ENCODE data around the gene SLC36A1. TPM values are rescaled to one million over a fixed set of nuclear protein-coding genes. Genes with fewer than 3 reads are reported as not detected.
"Not testable (repeated sequence)": the region's sequence is repeated elsewhere in the genome, so short reads cannot be mapped to it uniquely, and the experiment has no call there.

The SLC36A1 gene
- total RNA-seq, 4 donors from 2014 or later: 35.2 to 91.3 (median 69.8) TPM

DNA sequence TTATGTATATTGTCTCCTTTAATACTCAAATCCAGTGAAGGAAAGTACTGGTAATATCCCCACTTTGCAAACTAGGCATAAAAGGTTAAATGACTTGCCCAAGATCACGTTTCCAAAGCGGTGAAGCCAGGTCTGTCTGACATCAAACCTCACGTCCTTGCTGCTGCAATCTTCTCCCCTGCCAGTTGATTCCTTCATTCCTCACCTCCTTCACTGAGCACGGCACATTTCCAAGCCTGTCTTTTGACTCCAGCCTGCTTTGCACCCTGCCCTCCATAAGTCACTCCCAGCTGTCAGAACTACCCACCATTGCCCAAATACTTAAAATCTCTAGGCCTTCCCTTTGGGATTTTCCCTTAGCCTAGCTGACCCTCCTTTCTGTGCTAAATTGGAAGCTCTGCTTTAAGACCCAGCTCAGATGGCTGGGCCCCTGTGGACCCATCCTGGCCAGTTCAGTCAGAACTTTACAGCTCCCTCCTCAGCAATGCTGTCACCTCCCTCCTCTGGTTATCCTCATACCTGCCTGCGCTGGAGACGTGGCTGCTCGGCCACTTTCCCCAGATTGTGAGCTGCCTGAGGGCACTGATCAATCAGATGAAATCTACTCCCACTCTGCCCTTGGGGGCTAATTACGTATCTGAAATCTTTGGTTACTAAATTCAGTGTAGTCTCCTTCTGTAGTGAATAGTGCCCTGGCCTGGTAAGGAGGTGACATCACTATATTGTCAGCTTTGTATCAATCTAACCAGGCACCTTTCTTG is 51.2 kb downstream of the SLC36A1 start:
- in situ Hi-C loops (cut with MboI; ENCODE audit: low pct_ligation_motif_present in 1 of 4, low pct_unique_long_range_greater_than_20kb in 1 of 4, low sequenced_read_pairs in 3 of 4): loop anchor here in 1 of 4 donors (10.0 kb wide), 1 partner anchor 54 kb away; the partner anchor contains the start of gene SLC36A1
- H3K4me1 ChIP-seq: no peaks in the 10 kb centered on the region
- no peak for TF ChIP-seq POLR2A (IDR thresholded peaks at IDR 0.05)
- TF ChIP-seq, protein P1, sequence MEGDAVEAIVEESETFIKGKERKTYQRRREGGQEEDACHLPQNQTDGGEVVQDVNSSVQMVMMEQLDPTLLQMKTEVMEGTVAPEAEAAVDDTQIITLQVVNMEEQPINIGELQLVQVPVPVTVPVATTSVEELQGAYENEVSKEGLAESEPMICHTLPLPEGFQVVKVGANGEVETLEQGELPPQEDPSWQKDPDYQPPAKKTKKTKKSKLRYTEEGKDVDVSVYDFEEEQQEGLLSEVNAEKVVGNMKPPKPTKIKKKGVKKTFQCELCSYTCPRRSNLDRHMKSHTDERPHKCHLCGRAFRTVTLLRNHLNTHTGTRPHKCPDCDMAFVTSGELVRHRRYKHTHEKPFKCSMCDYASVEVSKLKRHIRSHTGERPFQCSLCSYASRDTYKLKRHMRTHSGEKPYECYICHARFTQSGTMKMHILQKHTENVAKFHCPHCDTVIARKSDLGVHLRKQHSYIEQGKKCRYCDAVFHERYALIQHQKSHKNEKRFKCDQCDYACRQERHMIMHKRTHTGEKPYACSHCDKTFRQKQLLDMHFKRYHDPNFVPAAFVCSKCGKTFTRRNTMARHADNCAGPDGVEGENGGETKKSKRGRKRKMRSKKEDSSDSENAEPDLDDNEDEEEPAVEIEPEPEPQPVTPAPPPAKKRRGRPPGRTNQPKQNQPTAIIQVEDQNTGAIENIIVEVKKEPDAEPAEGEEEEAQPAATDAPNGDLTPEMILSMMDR (IDR thresholded peaks at IDR 0.05): no peak
- no peak for TF ChIP-seq POLR2AphosphoS5 (IDR thresholded peaks at IDR 0.05)
- no peak for TF ChIP-seq EP300 (IDR thresholded peaks at IDR 0.05; ENCODE audit: low read depth)
- no peaks in the 10 kb centered on the region for H3K9me3 ChIP-seq
- no peak overlapping the region for H3K4me3 ChIP-seq
- H3K36me3 ChIP-seq: no peaks in the 10 kb centered on the region
- no peak overlapping the region for H3K27ac ChIP-seq
- WGBS, 2 donors (ENCODE audit: low coverage in 1 of 2): 79 to 100% methylated on average over 1 to 8 of the region's 8 CpGs
- intact Hi-C loops (cut with DNase I; ENCODE audit: low total_unique reads): no loop called here
- H3K27me3 ChIP-seq: no peaks in the 10 kb centered on the region
- no peak for DNase-seq

DNA sequence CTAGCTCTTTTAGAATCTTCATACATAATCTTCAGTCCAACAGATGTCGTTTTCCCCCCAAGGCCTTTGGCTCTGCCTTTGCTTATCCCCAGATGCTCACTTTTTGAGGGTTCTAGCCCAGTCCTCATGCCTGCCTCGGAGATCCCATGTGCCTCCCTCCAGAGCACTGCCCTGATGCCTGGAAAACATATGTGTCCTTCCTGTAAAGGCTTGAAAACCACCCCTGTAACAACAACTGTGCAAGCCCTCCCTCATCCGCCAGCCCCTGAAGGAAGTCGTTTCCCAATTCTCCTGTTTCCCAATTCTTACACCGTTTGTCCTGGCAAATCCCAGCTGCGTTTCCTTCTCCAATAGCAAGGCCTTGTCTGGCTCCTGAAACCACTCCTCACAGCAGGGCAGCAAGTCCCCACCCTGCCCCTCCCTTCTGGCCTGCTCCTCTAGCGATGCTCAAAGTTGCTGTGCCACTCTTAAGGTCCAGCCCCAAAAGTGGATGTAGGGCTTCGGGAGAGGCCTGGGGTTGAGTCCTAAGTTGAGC is 52.2 kb downstream of the SLC36A1 start:
- Histone ChIP-seq H3K9me3 (no peaks in the 10 kb centered on the region), H3K4me3 (no peak overlapping the region), H3K27ac (no peak overlapping the region), H3K27me3 (no peaks in the 10 kb centered on the region), H3K36me3 (no peaks in the 10 kb centered on the region), H3K4me1 (no peaks in the 10 kb centered on the region)
- in situ Hi-C loops (cut with MboI; ENCODE audit: low pct_ligation_motif_present in 1 of 4, low pct_unique_long_range_greater_than_20kb in 1 of 4, low sequenced_read_pairs in 3 of 4) (loop anchor here in 2 of 4 donors (10.0 to 25.0 kb wide), 3 partner anchors 55 to 238 kb away; partner anchors contain the start of gene SLC36A1 (in 1 of the 2)), intact Hi-C loops (cut with DNase I; ENCODE audit: low total_unique reads) (loop anchor here (5.0 kb wide), 1 partner anchor 52 kb away; the partner anchor contains the start of gene SLC36A1)
- WGBS, 2 donors (ENCODE audit: low coverage in 1 of 2): 66 to 79% methylated on average over 6 to 8 of the region's 8 CpGs
- no peak for DNase-seq
- TF ChIP-seq POLR2AphosphoS5 (IDR thresholded peaks at IDR 0.05) (no peak), EP300 (IDR thresholded peaks at IDR 0.05; ENCODE audit: low read depth) (no peak), POLR2A (IDR thresholded peaks at IDR 0.05) (no peak)
- TF ChIP-seq, protein P1 (IDR thresholded peaks at IDR 0.05): no peak

DNA sequence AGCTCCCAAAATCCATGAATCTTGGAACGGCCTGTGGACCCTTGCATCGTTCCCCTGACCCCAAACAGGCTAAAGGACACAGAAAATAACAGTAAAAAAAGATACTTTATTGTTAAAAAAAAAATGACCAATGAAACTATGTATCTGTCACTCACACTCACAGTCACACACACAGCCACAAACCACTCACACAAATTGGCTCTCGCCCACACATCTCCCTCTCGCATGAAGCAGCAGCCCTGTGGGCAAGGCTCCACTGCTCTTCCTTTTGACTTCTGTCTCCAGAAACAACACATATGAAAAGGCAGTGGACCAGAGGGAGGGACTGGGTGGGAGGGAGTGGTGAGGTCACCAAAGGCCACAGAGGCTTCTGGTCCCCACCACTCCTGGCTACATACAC is 56.6 kb downstream of the SLC36A1 start:
- intact Hi-C loops (cut with DNase I; ENCODE audit: low total_unique reads) (loop anchor here (5.0 kb wide), 1 partner anchor 57 kb away; the partner anchor contains the start of gene SLC36A1), in situ Hi-C loops (cut with MboI; ENCODE audit: low pct_ligation_motif_present in 1 of 4, low pct_unique_long_range_greater_than_20kb in 1 of 4, low sequenced_read_pairs in 3 of 4) (loop anchor here in 2 of 4 donors (10.0 to 25.0 kb wide), 2 partner anchors 69 to 233 kb away; no protein-coding TSS in a partner anchor)
- 79 to 85% methylated on average over 2 to 4 of the region's 4 CpGs for WGBS, 2 donors (ENCODE audit: low coverage in 1 of 2)
- no peak for DNase-seq
- Histone ChIP-seq H3K4me3 (no peak overlapping the region), H3K9me3 (no peaks in the 10 kb centered on the region), H3K36me3 (no peaks in the 10 kb centered on the region), H3K27me3 (no peaks in the 10 kb centered on the region), H3K27ac (no peak overlapping the region), H3K4me1 (no peaks in the 10 kb centered on the region)
- TF ChIP-seq POLR2AphosphoS5 (IDR thresholded peaks at IDR 0.05) (no peak), POLR2A (IDR thresholded peaks at IDR 0.05) (no peak), EP300 (IDR thresholded peaks at IDR 0.05; ENCODE audit: low read depth) (no peak)
- TF ChIP-seq, protein P1 (IDR thresholded peaks at IDR 0.05): no peak

DNA sequence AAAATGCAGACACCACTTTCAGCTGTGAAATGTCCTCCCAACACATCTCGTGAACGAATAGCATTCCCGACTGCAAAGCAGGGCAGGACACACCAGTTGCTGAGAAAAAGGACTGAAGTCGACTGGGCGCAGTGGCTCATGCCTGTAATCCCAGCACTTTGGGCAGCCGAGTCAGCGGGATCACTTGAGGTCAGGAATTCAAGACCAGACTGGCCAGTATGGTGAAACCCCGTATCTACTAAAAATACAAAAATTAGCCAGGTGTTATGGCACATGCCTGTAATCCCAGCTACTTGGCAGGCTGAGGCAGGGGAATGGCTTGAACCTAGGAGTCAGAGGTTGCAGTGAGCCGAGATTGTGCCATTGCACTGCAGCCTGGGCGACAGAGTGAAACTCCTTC is 60.9 kb downstream of the SLC36A1 start:
- intact Hi-C loops (cut with DNase I; ENCODE audit: low total_unique reads); H3K9me3 ChIP-seq; H3K4me3 ChIP-seq; H3K4me1 ChIP-seq; H3K27ac ChIP-seq; H3K36me3 ChIP-seq; DNase-seq; H3K27me3 ChIP-seq: not testable (repeated sequence)
- WGBS, 2 donors (ENCODE audit: low coverage in 1 of 2): 91 to 97% methylated on average over 7 to 10 of the region's 10 CpGs
- in situ Hi-C loops (cut with MboI; ENCODE audit: low pct_ligation_motif_present in 1 of 4, low pct_unique_long_range_greater_than_20kb in 1 of 4, low sequenced_read_pairs in 3 of 4): loop anchor here in 2 of 4 donors (10.0 to 25.0 kb wide), 2 partner anchors 74 to 229 kb away; no protein-coding TSS in a partner anchor
